OCI-LY3 (cell line): ENCODE measurements around the gene ERBB4.

Source experiments
- EZH2phosphoT487 ChIP-seq: fragments of 200-600 bp; shearing (Covaris generic); IDR thresholded peaks from 2 replicates; pipeline ENCODE4 v1.6.1; 2018; ENCODE audit warnings: antibody characterized with exemption, mixed run types, low read depth
- TF ChIP-seq, protein P1 (sequence below): fragments of 200-600, 300-600 bp; sonication (generic); IDR thresholded peaks from 2 replicates; pipeline ENCODE4 v1.5.1; 2014; ENCODE audit warnings: antibody characterized with exemption, low read length, low read depth

DNA sequence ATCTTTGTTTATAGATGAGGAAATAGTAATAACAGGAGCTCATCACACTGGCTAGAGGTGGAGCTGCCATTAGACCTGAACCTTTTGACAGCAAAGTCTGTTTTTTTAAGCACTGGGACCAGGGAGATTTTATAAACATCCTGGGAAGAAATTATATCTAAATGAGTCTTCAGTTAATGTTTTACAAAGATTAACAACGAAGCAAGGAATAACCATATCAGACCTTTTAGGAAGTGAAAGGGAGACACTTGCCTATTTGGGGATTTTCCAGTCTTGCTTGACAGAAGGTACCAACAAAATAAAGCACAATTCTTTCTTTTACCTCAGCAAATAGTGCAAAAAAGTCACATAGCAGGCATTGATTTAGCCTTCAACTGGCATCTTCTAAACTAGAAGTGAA, 1205.2 kb downstream of the ERBB4 start:
- TF ChIP-seq, protein P1, sequence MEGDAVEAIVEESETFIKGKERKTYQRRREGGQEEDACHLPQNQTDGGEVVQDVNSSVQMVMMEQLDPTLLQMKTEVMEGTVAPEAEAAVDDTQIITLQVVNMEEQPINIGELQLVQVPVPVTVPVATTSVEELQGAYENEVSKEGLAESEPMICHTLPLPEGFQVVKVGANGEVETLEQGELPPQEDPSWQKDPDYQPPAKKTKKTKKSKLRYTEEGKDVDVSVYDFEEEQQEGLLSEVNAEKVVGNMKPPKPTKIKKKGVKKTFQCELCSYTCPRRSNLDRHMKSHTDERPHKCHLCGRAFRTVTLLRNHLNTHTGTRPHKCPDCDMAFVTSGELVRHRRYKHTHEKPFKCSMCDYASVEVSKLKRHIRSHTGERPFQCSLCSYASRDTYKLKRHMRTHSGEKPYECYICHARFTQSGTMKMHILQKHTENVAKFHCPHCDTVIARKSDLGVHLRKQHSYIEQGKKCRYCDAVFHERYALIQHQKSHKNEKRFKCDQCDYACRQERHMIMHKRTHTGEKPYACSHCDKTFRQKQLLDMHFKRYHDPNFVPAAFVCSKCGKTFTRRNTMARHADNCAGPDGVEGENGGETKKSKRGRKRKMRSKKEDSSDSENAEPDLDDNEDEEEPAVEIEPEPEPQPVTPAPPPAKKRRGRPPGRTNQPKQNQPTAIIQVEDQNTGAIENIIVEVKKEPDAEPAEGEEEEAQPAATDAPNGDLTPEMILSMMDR: no peak
- no peak for TF ChIP-seq EZH2phosphoT487
